ENCODE results near the gene RAB10.
"Not testable (repeated sequence)": the region's sequence is repeated elsewhere in the genome, so short reads cannot be mapped to it uniquely, and the experiment has no call there.

- TF ChIP-seq CTCF (IDR thresholded peaks at IDR 0.05; ENCODE audit: borderline replicate concordance, extremely low read depth, low read length, poor library complexity, severe bottlenecking); EZH2 (IDR thresholded peaks at IDR 0.05; ENCODE audit: borderline replicate concordance, low read depth, low read length, severe bottlenecking): not testable (repeated sequence)
Observed at GRCh38 chr2:26088931-26089330, 55.0 kb downstream of the RAB10 start.

Measured in DND-41 (cell line).